HepG2 (cell line): Measurements from ENCODE around the gene ZNF440. TPM values are rescaled to one million over a fixed set of nuclear protein-coding genes. Genes with fewer than 3 reads are reported as not detected.
A peak's percentile ranks its signal among the peaks of the same experiment; 100 is the strongest.

Experiments
- ATAC-seq: fragments of 200-7000 bp; cut with Tn5 transposase; 3 replicates; pipeline ENCODE4 v1.9.1; 2020; ENCODE audit warnings: mild to moderate bottlenecking, moderate library complexity
- BruUV-seq: library from RNA; stranded (reverse); fragments of 400-500 nt; replicated peaks from 2 replicates; lab custom pipeline; 2021; lab: Mats Ljungman, UMichigan
- CTCF ChIA-PET: fragments of 300-600 bp; formaldehyde crosslinking; extraction: SDS; loops from one replicate; lab custom pipeline; 2021; ENCODE audit warnings: low total read pairs, inconsistent platforms, low intra/inter-chr PET ratio; lab: Yijun Ruan, JAX
- POLR2A ChIA-PET: fragments of 350-600 bp; sonication (Branson Sonifier 250); formaldehyde crosslinking; loops from one replicate; lab custom pipeline; 2020; ENCODE audit warnings: antibody characterized with exemption, inconsistent platforms; lab: Yijun Ruan, JAX
- DNase-seq: peaks from one replicate; pipeline ENCODE4 v3.0.0-alpha.2; 2015; ENCODE audit warnings: low spot score
- FAIRE-seq: peaks from 3 replicates; lab custom pipeline; 2011; peaks lifted over from hg19 to GRCh38; lab: Jason Lieb, UNC
- H2AFZ ChIP-seq: one replicate; pipeline ENCODE4 v1.6.1; 2011; ENCODE audit warnings: low read length, inconsistent platforms
- H3K27ac ChIP-seq: fragments of 300-600 bp; 3 replicates; pipeline ENCODE4 v1.8.0; 2011; ENCODE audit warnings: mixed run types, mild to moderate bottlenecking, mixed read lengths, low read length, inconsistent platforms; ENCODE audit not compliant: insufficient read depth; ENCODE audit errors: extremely low read length
- H3K27me3 ChIP-seq, 2 experiments: fragments of 200-600 bp in 1 of 2; 2 replicates in 1 of 2; 3 replicates in 1 of 2; pipeline versions ENCODE4 v1.6.0 to v1.8.0; 2011; ENCODE audit warnings: low read length in 2 of 2, mild to moderate bottlenecking in 2 of 2, moderate library complexity in 2 of 2, inconsistent platforms in 1 of 2; ENCODE audit not compliant: insufficient read depth in 2 of 2, control insufficient read depth in 1 of 2
- H3K36me3 ChIP-seq, 2 experiments: fragments of 200-600 bp in 1 of 2; replicated peaks in 1 of 2; 2 replicates in 1 of 2; 3 replicates in 1 of 2; pipeline versions ENCODE4 v1.5.1 to v1.8.0; 2011; ENCODE audit warnings: low read length in 2 of 2, inconsistent platforms in 1 of 2; ENCODE audit not compliant: insufficient read depth in 2 of 2, control insufficient read depth in 1 of 2
- H3K4me1 ChIP-seq: 2 replicates; pipeline ENCODE4 v1.5.1; 2012; ENCODE audit warnings: low read length, inconsistent platforms; ENCODE audit not compliant: insufficient read depth
- H3K4me2 ChIP-seq: 2 replicates; pipeline ENCODE4 v1.6.0; 2011; ENCODE audit warnings: low read depth, low read length, inconsistent platforms
- H3K4me3 ChIP-seq, 3 experiments: fragments of 200-600 bp in 1 of 3; sonication (generic), shearing (Covaris generic) in 1 of 3; replicated peaks in 1 of 3; 2 replicates each; pipeline ENCODE4 v1.5.1; 2011 to 2016; ENCODE audit warnings: low read length in 3 of 3, inconsistent platforms in 2 of 3, low read depth in 2 of 3, mild to moderate bottlenecking in 2 of 3, control low read depth in 1 of 3, mixed read lengths in 1 of 3; ENCODE audit not compliant: insufficient read depth in 1 of 3
- H3K79me2 ChIP-seq: one replicate; pipeline ENCODE4 v1.6.1; 2011; ENCODE audit warnings: low read length, inconsistent platforms; ENCODE audit not compliant: insufficient read depth
- H3K9ac ChIP-seq: 2 replicates; pipeline ENCODE4 v1.6.0; 2011; ENCODE audit warnings: mild to moderate bottlenecking, low read depth, low read length, inconsistent platforms; ENCODE audit not compliant: insufficient read depth
- H3K9me3 ChIP-seq: 2 replicates; pipeline ENCODE4 v1.5.1; 2012; ENCODE audit warnings: mild to moderate bottlenecking, low read length
- H4K20me1 ChIP-seq: 2 replicates; pipeline ENCODE4 v1.6.0; 2011; ENCODE audit warnings: inconsistent platforms, mild to moderate bottlenecking, low read length, moderate library complexity; ENCODE audit not compliant: insufficient read depth
- ARID5B ChIP-seq: IDR thresholded peaks from 2 replicates; pipeline ENCODE4 v1.4.0; 2020; ENCODE audit warnings: mild to moderate bottlenecking, missing genetic modification reagents
- GTF3A ChIP-seq: sonication (generic); formaldehyde crosslinking; conservative IDR thresholded peaks from 2 replicates; pipeline ENCODE4 v1.4.0; 2020; ENCODE audit warnings: mild to moderate bottlenecking, missing genetic modification reagents
- MIXL1 ChIP-seq: IDR thresholded peaks from 2 replicates; pipeline ENCODE4 v1.6.1; 2016
- MZF1 ChIP-seq: sonication (generic); formaldehyde crosslinking; IDR thresholded peaks from 2 replicates; pipeline ENCODE4 v1.8.1; 2023; ENCODE audit warnings: mild to moderate bottlenecking, missing genetic modification reagents, borderline replicate concordance
- SALL1 ChIP-seq: sonication (generic); formaldehyde crosslinking; IDR thresholded peaks from 2 replicates; pipeline ENCODE4 v1.8.0; 2022; ENCODE audit warnings: mild to moderate bottlenecking, missing genetic modification reagents
- SMAD3 ChIP-seq: sonication (generic); formaldehyde crosslinking; IDR thresholded peaks from 2 replicates; pipeline ENCODE4 v1.4.0; 2020; ENCODE audit warnings: missing genetic modification reagents
- SOX6 ChIP-seq, 2 experiments: fragments of 450-650 bp in 1 of 2; sonication (generic) in 1 of 2; formaldehyde crosslinking in 1 of 2; IDR thresholded peaks; 2 replicates each; pipeline versions ENCODE4 v1.4.0 to v1.6.1; 2017 to 2020; ENCODE audit warnings: antibody characterized with exemption in 1 of 2, mild to moderate bottlenecking in 1 of 2, missing genetic modification reagents in 1 of 2
- SP5 ChIP-seq: IDR thresholded peaks from 2 replicates; pipeline ENCODE4 v1.6.1; 2016; ENCODE audit warnings: low read depth, borderline replicate concordance
- ZBTB4 ChIP-seq: sonication (generic); formaldehyde crosslinking; IDR thresholded peaks from 2 replicates; pipeline ENCODE4 v1.4.0; 2020; ENCODE audit warnings: missing genetic modification reagents, mild to moderate bottlenecking, borderline replicate concordance
- ZNF160 ChIP-seq: sonication (generic); formaldehyde crosslinking; IDR thresholded peaks from 2 replicates; pipeline ENCODE4 v1.8.0; 2022; ENCODE audit warnings: mild to moderate bottlenecking, inconsistent platforms, missing genetic modification reagents
- ZNF501 ChIP-seq: sonication (generic); formaldehyde crosslinking; IDR thresholded peaks from 2 replicates; pipeline ENCODE4 v1.5.1; 2020; ENCODE audit warnings: mild to moderate bottlenecking, moderate library complexity, missing genetic modification reagents
- ZNF556 ChIP-seq: sonication (generic); formaldehyde crosslinking; IDR thresholded peaks from 2 replicates; pipeline ENCODE4 v1.4.0; 2020; ENCODE audit warnings: mild to moderate bottlenecking, missing genetic modification reagents, borderline replicate concordance
- ZNF770 ChIP-seq: sonication (generic); formaldehyde crosslinking; IDR thresholded peaks from 2 replicates; pipeline ENCODE4 v1.5.0; 2020; ENCODE audit warnings: mild to moderate bottlenecking, missing genetic modification reagents
- WGBS: methylation state at CpG from one replicate; pipeline ENCODE4 v1.1.6; 2017; ENCODE audit warnings: low lambda C conversion rate; 5-methylcytosine and 5-hydroxymethylcytosine counted together
- in situ Hi-C: cut with HindIII; loops from 2 replicates; pipeline ENCODE4 v1.10.0; 2017; ENCODE audit warnings: low pct_unique_long_range_greater_than_20kb; ENCODE audit not compliant: extremely low pct_ligation_motif_present
- intact Hi-C: fragments of 100-400 bp; cut with micrococcal nuclease; formaldehyde crosslinking; loops from one replicate; pipeline ENCODE4 v1.10.0; 2022; ENCODE audit not compliant: unreplicated experiment
- polyA plus RNA-seq, 8 experiments: library from polyadenylated mRNA; depleted of rRNA in 3 of 8; stranded (reverse) in 7 of 8; unstranded in 1 of 8; fragments of >200 nt; fragmentation: Illumina TruSeq in 4 of 8; extraction: Trizol in 4 of 8; gene quantifications; 2 replicates each; pipeline versions ENCODE4 v1.2.1 to v1.2.3, GENCODE V29; 2011 to 2016; ENCODE audit warnings: low read depth in 4 of 8, missing spikeins in 1 of 8, mixed read lengths in 1 of 8; ENCODE audit not compliant: insufficient read depth in 1 of 8
- total RNA-seq, 5 experiments: library from RNA; depleted of rRNA; stranded (reverse); fragments of >200 nt; fragmentation: Illumina TruSeq; extraction: Trizol; gene quantifications; 2 replicates each; pipeline ENCODE4 v1.2.3, GENCODE V29; 2016; ENCODE audit warnings: low read depth in 1 of 5

The ZNF440 gene
- total and polyA plus RNA-seq, 2 of the 13 experiments (the other 11 are each of a cell fraction or from before 2014, with no cell fraction given) = 2.7 to 12.4 TPM

GRCh38 chr19:11792942-11793341 is 21.1 kb upstream of the ZNF440 start (continued):
- TF ChIP-seq GTF3A (CRISPR knock-in tag) (no peak), SALL1 (CRISPR knock-in tag) (no peak), ZNF770 (CRISPR knock-in tag) (no peak), ZNF160 (CRISPR knock-in tag) (no peak), ZBTB4 (CRISPR knock-in tag) (no peak)

- Histone ChIP-seq H3K27me3 (no peaks in the 10 kb centered on the region; a peak in 1 of 5 replicates), H3K79me2 (no peaks in the 10 kb centered on the region), H2AFZ (no peak overlapping the region), H3K4me2 (peak overlapping the region; percentile 88), H3K4me1 (peaks cover 37% of the 10 kb centered on the region), H3K27ac (peak overlapping the region; percentile 79), H3K36me3 (no peaks in the 10 kb centered on the region), H3K9me3 (no peaks in the 10 kb centered on the region), H3K4me3 (peak overlapping the region; percentile 63 to 90 (median 79)), H3K9ac (peak overlapping the region; percentile 64; the same call in 1 of the 2 replicates), H4K20me1 (no peaks in the 10 kb centered on the region)
- FAIRE-seq = peak; percentile 95
- intact Hi-C loops = loop anchor here (1.0 to 5.0 kb wide), 3 partner anchors 15 to 345 kb away; partner anchors contain the start of gene ZNF20
- in situ Hi-C loops = no loop called here
- ChIA-PET CTCF (interaction anchor here (0.7 to 3.5 kb wide), 7 partner anchors 13 to 192 kb away, joined by 3 to 37 read pairs (median 4); partner anchors contain the start of gene ZNF440), POLR2A (interaction anchor here (0.9 to 2.8 kb wide), 13 partner anchors 10 to 255 kb away, joined by 3 to 27 read pairs (median 5); partner anchors contain the start of genes ZNF439, ZNF440, ZNF441 and ZNF700)
- peak; percentile 91 for ATAC-seq
- 12% methylated on average over 7 of the region's 8 CpGs for WGBS
- peak; percentile 90 for DNase-seq
- BruUV-seq = no TSS peak
- TF ChIP-seq ZNF556 (no peak), MIXL1 (CRISPR knock-in tag) (peak; percentile 52; the same call in 1 of the 2 replicates), MZF1 (CRISPR knock-in tag) (no peak), ARID5B (CRISPR knock-in tag) (peak; percentile 55; the same call in 1 of the 2 replicates), SMAD3 (CRISPR knock-in tag) (peak; percentile 61; the same call in 1 of the 2 replicates), SP5 (0 out of 2 replicates have a peak, but pooled peaks have one; percentile 28), ZNF501 (CRISPR knock-in tag) (0 out of 2 replicates have a peak, but pooled peaks have one; percentile 50), SOX6 (IDR thresholded peaks at IDR 0.05) (no peak), SOX6 (CRISPR knock-in tag; IDR thresholded peaks at IDR 0.05) (peak; percentile 34; the same call in 1 of the 2 replicates)
Measured at GRCh38 chr19:11797491-11797890, 16.6 kb upstream of the ZNF440 start.
